Loucy (cell line): Measurements from ENCODE around the gene DNMT1.

Experiments used
- EZH2phosphoT487 ChIP-seq: fragments of 200-600 bp; IDR thresholded peaks from 2 replicates; pipeline ENCODE4 v1.6.1; 2018; ENCODE audit warnings: antibody characterized with exemption, mild to moderate bottlenecking, moderate library complexity, borderline replicate concordance
- TF ChIP-seq, protein P1 (sequence below): fragments of 200-600 bp; sonication (generic); conservative IDR thresholded peaks from 2 replicates; pipeline ENCODE4 v1.5.1; 2014; ENCODE audit warnings: mild to moderate bottlenecking, antibody characterized with exemption, low read length

DNA sequence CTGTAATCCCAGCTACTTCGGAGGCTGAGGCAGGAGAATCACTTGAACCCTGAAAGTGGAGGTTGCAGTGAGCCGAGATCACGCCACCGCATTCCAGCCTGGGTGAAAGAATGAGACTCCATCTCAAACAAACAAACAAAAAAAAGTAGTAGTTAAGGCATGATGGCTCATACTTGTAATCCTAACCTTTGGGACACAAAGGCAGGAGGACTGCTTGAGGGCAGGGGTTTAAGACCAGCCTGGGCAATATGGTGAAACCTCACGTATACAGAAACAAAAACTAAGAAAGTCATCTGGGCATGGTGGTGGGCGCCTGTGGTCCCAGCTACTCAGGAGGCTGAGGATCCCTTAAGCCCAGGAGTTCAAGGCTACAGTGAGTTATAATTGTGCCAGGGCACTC, 1.8 kb downstream of the DNMT1 start:
- TF ChIP-seq, protein P1, sequence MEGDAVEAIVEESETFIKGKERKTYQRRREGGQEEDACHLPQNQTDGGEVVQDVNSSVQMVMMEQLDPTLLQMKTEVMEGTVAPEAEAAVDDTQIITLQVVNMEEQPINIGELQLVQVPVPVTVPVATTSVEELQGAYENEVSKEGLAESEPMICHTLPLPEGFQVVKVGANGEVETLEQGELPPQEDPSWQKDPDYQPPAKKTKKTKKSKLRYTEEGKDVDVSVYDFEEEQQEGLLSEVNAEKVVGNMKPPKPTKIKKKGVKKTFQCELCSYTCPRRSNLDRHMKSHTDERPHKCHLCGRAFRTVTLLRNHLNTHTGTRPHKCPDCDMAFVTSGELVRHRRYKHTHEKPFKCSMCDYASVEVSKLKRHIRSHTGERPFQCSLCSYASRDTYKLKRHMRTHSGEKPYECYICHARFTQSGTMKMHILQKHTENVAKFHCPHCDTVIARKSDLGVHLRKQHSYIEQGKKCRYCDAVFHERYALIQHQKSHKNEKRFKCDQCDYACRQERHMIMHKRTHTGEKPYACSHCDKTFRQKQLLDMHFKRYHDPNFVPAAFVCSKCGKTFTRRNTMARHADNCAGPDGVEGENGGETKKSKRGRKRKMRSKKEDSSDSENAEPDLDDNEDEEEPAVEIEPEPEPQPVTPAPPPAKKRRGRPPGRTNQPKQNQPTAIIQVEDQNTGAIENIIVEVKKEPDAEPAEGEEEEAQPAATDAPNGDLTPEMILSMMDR, result no peak
- no peak for TF ChIP-seq EZH2phosphoT487
